GM10847 (cell line): ENCODE results near the gene SHISA6.

Experiments used
- POLR2A ChIP-seq: IDR thresholded peaks from 2 replicates; pipeline ENCODE4 v1.6.1; 2011; ENCODE audit not compliant: insufficient read length; ENCODE audit errors: extremely low read depth

Gene SHISA6

DNA sequence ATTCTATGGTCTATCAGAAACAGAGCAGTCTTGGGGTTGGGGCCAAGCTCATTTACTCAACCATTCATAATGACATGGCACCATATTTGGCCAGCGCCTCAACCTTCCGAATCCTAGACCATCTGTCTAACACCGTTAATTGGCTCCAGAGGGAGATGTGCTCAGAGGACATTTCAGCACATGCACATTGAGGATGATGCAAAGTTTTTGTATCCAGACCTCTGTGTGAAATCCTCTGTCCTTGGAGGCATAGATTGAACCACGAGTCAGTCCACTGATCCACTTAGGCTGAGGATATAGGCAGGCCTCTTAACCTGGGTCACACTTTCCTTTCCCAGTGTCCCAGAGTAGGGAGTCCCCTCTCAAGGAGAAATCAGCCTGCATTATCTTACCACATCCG lies 85.5 kb downstream of the SHISA6 start:
- no peak for TF ChIP-seq POLR2A

DNA sequence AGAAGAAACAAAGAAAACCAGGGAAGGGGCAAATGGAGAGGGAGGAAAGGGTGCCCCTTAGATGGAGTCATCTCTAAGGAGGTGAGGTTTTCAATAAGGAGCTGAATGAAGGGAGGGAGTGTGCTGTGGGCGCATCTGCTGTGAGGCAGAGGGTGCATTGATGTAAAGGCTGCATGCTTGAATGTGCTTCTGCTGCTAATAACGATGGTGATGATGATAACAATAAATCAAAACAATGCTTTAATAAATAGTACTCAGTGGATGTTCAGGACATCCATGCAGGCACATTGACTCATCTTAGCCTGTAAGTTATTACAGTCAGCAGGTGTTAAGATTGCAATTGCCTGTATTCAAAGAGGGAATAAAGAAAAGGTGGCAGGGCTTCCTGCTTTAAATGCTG lies 87.8 kb downstream of the SHISA6 start:
- TF ChIP-seq POLR2A: no peak

DNA sequence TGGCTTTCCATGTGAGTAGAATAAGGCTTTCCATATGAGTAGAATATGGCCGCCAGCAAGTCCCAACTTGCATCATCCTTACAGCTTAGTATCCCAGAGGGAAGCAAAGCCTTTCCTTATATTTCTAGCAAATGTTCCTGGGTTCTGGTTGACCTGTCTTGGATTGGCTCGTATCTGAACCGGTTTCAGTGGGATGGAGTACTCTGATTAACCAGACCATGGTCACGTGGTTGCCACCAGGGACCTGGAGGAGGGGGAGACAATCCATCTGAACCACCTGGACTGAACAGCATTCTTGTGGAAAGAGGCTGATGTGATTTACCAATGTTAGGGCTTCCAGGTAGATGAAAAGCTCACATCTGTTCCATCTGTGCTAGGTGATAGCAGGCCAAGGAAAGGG lies 89.0 kb downstream of the SHISA6 start:
- TF ChIP-seq POLR2A: no peak

DNA sequence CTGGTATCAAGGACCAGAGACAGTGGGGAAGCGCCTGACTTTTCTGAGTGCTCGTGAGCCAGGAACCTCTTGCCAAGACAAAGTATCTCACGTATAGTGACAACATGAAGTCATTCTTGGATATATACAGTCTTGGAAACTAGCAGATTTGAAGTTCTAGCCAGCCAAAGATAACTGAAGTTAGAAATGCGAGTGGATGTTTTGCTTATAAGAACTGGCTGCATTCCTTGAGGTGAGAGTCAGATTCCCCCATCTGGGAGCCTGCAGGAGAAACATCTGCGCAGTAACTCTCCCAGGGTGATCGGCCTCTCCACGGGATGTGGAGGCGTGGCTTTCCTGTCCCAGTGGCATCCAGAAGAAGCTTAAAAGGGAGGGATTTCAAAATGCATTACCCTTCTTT lies 89.8 kb downstream of the SHISA6 start:
- no peak for TF ChIP-seq POLR2A

DNA sequence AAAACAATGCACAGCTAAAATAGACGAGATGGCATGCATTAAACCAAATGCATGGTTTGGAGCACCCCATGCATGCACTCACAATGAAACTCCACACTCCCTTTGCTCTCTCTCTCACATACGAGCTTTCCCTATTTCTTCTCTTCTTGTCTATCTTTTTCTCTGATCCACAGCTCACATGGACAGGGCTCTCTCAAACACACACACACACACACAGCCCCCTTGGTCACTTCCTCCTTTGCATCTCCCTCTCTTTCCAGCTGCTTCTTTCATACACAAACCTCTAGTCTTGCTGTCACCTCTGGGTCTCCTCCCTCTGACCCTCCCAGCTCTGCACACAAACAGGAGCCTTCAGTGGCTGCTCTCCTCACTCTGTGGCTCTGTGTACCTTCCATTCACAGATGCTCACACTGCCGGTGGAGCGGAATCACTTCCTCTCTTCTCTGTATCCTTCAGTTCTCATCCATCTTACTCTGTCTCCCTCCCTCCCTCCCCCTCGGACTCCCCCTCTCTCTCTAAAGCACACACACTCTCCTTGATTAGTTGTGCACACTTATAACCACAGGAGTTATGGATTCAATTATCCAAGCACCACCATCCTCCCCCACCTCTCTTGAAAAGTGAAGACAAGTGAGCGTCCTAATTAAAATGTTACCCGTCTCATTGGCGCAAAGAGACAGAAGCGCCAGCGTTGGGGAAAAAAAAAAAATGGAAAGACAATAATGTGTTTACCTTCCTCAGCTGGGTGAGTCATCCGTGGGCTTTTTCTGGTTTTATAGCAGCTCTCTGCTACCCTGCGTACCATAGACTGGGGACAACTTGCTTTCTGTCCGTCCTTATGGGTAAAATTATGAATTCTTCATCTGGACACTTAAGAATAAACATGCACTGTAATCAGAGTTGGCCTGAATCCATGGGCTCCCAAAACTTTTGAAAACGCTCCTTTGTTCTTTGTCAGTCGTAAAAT lies 90.8 kb downstream of the SHISA6 start:
- no peak for TF ChIP-seq POLR2A

DNA sequence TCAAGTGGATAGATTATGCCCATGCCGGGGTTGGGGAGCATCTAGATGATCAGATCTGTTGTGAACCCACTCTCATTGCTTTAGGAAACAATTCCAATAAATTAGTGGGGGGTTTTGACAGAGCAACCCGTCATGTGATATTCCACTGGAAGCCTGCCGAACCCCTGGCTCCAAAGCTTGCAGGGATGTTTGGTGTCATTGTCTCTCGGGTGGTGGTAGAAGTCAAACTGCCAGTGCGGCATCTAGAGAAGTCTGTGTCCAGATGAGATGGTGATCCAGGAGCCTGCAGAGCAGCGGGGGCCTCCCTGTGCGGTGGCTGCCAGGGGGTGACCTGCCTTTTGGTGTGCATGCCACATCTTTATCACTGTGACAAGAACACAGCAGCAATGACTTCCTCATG lies 91.7 kb downstream of the SHISA6 start:
- TF ChIP-seq POLR2A: no peak

DNA sequence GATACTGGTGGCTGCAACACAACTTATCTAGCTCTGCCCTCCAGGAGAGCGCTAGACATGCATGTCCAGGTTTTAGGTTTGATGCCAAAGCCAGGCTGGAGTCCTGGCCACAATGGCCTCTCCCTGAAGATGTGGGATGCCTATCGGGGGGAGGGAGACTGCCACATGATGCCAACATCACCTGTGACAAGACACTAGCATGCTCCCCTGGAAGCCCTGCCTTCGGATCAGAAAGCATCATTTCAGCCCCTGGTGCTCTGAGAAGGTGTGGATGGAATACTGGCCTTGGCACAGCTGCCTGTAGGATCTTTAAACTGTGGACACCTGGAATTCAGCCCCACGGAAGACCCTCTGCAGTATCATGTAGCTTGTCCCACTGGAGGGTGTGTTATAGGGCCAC lies 93.5 kb downstream of the SHISA6 start:
- no peak for TF ChIP-seq POLR2A

DNA sequence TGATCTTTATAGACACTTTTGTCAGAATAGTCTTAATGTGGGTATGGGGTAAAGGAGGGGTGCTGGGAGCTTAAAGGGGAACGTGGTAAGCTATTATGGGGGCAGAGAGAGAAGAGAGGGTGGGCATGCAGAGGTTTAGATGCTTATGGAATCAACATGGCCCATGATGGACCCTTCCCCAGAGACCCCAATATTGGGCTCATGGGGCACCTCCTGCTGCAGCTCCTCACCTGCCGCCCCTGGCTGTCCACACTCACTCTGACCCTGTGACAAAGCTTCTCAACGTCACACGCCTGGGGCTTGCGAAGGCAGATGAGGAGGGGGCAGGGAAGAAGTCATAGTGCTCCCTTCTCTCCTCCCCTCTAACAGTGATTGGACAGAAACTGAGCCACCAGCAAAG lies 95.3 kb downstream of the SHISA6 start:
- no peak for TF ChIP-seq POLR2A

DNA sequence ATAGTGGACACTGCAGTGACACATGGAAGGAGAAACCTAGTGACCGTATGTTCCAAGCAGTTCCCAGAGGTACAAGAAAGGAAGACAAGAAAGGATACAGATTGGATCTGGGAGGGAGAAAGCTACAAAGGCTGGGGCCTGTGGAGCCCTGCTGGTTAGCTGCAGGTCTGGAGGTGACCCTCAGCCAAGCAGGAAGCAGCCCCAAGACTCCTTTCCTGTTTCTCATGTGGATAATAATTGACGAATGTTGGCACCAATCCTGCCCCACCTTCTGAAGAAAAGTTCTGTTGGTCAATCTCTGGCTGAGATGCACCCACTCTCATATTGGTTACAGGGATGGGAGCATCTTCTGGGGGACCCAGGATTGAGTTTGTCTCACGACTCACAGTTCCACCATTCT lies 99.8 kb downstream of the SHISA6 start:
- no peak for TF ChIP-seq POLR2A

DNA sequence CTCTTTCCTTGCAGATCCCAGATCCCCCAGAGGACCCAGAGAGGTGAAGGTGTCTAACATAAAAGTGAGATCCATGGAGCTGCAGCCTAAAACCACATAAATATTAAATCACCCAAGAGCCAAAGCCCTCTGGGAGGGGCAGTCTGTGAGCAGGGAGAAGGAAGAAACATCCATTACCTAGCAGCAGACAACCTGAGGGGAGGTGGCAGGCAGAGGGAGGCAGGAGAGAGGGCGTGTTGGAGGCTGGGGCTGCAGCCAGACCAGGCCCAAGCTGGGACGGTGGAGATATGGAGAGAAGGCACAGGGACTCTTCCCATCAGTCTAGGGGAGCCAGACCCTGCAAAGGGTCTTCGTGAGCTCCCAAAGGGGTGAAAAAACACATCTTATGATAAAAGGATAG lies 101.1 kb downstream of the SHISA6 start:
- TF ChIP-seq POLR2A: no peak

DNA sequence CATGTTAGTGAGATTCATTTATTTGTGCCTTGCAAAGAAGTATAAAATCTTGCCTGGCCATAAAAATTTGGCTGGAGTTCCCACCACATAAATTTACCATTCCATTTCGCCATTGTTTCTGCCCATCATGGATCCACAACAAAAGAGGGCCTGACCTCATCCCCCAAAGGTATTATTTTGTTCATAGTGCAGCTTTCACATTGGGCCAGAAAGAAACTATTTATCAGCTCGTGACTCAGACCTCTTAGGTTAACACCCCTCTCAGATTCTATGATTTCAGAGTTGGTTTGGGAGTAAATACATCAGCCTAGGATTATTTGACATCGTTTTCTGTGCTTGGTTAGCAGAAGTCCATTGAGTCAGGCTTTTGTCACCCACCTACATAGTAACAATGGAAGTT lies 108.1 kb downstream of the SHISA6 start:
- TF ChIP-seq POLR2A: no peak

DNA sequence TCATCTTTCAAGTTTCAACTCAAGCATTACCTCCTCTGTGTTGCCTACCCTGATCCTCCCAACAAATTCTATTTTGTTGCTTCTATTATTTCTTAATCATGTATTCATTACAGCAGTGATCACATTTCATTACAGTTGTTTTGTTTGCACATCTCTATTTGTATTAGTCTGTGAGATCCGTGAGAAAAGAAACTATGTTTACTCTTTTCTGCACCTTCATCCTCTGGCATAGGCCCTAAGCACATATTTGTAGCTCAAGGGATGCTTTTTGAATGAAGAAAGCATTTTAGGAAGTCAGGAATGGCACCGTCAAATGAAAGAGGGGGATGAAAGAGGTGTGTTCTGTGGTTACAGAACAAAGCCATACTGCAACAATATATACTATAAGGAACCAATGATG lies 110.5 kb downstream of the SHISA6 start:
- TF ChIP-seq POLR2A: no peak

DNA sequence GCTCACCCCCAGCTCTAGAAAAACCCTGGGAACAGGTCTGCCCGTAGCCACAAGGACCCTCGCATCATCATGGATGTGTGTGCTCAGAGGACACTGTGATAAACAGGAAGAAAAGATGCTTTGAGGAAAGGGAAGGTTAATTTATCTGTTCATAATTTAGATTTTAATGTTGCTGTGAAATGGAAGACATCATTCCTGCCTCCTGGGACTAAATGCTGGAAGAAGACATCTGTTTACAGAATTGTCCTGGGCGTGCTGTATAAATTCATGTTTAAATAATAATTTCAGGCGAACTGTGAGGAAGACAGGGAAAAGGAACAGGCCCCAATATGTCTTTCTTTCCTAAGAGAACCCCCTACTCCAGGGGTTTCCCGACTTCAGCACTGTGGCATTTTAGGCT lies 112.6 kb downstream of the SHISA6 start:
- no peak for TF ChIP-seq POLR2A

DNA sequence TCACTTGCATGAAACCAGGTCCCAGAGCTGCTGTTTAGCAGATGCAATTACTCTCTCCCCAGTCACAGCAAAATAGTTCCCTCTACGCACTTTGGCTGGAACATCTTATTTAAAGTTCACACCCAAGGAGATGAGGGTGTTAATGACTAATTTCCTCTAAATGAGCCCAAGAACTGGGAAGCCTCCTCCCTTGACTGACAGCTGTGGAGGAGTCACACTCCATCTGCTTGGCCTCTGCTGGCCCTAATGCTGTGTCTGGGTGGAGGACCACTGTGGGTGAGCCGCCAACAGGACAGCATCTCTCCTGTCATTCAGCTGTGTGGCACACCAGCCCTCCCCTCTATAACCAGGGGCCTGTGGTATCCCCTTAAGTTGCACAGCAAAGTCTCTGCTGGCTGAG lies 115.4 kb downstream of the SHISA6 start:
- TF ChIP-seq POLR2A: no peak

DNA sequence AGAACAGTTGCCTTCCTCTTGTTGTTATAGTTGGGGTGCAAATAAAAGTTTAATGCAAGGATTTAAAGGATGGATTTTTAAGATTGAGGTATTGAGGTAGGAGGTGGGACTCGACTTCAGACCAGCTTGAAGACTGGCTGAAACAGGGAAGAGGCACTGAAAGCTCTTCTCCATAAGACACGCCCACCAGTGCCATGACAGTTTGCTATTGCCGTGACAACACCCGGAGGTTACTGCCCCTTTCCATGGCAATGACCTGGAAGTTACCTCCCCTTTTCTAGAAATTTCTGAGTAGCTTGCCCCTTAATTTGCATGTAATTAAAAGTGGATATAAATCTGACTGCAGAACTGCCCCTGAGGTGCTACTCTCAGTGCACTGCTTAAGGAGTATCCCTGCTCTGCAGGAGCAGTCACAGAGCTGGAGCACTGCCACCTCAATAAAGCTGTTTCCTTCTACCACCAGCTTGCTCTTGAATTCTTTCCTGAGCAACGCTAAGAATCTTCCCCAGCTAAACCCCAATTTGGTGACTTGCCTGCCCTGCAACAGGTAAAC lies 122.6 kb downstream of the SHISA6 start:
- TF ChIP-seq POLR2A: no peak

DNA sequence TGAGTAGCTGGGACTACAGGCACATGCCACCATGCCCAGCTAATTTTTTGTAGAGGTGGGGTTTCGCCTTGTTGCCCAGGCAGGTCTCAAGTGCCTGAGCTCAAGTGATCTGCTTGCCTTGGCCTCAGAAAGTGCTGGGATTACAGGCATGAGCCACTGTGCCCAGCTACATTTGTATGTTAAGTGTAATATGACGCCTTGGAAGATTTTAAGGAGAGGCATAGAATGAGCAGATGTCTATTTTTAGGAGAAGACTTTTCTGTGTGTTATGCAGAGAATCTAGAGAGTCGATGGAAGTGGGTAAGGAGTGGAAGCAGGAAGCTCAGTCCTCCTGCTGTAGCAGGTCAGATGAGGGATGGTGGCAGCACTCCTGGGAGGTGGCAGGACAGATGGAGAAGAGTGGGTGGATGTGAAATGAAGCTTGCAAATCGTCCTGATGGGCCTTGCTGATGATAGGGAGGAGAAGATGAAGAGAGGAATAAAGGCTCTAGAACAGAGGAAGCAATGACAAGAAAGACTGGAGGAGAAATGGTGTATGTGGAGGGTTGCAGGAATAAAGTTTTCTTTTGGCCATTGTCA lies 125.3 kb downstream of the SHISA6 start:
- no peak for TF ChIP-seq POLR2A
